ENCODE results near the gene EEFSEC.

EEFSEC gene

DNA sequence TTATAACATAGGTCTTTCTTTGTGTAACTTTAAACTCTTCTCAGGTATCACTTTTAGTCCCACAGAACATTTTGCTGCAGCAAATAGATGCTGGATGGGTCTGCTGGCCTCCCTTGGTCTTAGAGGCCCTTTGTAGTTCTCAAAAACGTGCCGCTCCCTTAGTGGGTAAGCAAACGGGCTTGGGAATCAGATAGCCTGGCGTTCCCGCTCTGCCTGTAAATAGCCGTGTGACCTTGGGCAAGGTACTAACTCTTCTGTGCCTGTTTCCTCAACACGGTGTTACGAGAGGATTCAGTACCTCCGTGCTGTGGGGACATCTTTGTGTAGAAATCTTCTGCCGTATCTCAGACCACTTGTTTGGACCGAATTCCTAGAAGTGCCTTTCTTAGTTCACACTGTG, 249.0 kb downstream of the EEFSEC start:
- no peak for DNase-seq

DNA sequence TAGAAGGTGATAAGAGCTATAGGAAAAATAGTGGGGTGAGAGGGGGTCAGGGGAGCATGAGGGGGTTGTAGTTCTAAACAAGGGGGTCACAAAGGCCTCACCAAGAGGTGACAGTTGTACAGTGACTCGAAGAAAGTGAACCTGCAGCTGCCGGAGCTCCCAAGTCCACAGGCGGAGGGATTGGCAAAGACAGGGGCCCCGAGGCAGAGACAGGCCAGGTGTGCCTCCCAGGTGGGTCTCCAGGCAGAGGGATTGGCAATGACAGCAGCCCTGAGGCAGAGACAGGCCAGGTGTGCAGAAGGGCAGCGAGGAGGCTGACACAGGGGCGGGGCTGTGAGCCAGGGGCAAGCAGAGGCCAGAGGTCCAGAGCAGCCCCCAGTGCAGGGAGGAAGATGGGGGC, 249.7 kb downstream of the EEFSEC start:
- DNase-seq, result no peak

DNA sequence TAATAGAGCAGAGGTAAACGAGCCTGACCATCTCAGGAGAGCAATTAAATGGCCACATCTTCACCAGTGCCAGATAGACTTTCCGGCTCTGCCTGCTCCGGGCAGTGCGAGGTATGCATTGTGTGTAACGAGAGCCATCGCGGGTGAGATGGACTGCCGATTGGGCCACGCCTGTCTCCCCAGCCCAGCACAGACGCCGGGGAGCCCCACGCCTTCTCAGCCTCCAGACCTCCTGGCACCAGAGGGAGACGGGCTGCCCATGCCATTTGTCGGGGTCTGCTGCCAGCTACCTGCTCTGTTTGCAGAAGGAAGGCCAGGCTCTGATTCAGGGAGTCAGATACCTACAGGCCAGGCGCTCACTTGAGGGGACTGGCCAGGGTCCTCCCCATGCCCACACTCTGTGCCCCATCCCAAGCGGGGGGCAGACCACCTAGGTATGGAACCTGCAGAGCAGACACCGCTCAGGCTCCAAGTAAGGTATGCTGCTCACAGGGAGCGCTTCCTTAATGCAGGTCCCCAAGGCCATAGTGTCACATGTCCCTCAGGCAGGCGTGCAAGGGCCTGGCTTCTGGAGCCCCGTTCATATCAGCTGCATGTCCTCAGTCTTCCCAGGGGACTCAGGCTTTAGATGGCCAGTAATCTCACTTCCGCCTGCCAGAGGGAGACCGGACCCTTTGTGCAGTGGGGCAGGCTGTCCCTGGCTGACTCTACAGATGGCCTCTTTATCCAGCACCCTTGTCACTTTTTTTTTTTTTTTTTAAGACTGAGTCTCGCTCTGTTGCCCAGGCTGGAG, 251.2 kb downstream of the EEFSEC start:
- DNase-seq, result no peak

DNA sequence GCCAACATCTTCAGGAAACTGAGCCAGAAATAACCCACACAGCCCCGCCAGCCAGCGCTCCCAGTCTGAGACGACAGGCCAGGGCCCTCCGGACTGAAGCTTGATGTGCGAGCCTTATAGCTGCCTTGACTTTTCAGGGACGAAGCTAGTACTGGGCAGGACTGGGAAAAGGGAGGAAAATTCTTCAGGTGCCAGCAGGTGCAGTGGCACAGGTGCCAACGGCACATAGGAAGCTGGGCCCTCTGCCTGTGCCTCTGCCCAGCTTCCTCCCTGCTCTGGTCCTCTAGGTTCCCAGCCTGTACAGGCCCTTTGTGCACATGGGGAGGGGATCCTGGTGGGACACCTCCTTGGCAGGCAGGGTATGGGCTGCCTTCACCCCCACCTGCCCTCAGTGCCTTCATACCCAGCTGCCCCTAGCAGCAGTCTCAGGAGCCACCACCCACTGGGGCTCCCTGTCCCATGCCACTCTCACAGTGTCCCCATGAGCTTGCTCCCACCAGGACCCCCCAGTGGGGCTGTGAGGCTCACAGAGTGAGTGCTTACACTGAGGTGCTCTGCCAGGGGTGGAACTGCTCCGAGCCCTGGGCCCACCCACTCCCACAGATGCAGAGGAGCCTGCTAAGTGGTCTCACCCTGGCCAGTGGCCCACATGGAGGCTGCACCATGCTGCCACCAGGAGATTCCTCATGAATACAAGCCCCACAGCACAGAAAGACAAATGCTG, 252.4 kb downstream of the EEFSEC start:
- DNase-seq, result no peak

DNA sequence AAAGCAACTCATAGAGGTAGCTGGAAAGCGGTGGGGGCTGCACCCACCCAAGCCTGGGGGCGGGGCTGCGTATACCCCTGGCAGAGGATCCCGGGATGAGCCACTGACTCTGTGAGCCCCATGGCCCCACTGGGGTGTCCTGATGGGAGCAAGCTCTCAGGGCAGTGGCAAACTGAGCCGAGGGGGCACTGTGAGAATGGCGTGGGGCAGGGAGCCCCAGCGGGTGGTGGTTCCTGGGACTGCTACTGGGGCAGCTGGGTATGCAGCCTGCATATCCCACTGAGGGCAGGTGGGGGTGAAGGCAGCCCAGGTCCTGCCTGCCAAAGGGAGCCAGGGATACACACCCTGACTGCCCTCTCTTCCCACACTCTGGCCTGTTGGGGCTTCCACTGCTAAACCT, 254.0 kb downstream of the EEFSEC start:
- no peak for DNase-seq

DNA sequence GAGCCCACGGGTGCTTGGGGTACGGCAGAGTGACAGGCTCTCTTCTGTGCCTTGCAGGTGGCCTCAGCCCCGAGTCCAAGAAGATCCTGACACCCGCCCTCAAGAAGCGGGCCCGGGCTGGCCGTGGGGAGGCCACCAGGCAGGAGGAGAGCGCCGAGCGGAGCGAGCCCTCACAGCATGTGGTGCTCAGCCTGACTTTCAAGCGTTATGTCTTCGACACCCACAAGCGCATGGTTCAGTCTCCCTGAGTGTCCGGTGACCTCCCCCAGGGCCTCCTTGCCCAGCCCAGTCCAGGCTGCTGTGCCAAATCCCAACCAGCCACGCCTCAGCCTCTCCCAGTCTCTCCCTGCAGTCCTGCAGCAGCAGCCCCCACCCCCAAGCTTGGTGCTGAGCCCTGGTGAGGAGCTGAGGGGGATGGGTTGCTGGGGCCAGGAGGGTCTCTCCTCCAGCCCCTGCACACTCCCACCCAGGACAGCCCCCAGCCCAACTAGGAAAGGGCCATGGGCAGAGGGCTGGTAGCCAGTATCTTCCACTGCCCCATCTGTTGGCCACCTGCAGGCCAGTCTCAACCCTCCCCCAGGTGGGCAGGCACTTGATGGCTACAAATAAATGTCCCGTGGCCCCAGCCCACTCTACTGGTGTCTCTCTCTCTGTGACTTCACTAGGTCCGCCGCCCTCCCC, 254.9 kb downstream of the EEFSEC start:
- DNase-seq, result no peak

DNA sequence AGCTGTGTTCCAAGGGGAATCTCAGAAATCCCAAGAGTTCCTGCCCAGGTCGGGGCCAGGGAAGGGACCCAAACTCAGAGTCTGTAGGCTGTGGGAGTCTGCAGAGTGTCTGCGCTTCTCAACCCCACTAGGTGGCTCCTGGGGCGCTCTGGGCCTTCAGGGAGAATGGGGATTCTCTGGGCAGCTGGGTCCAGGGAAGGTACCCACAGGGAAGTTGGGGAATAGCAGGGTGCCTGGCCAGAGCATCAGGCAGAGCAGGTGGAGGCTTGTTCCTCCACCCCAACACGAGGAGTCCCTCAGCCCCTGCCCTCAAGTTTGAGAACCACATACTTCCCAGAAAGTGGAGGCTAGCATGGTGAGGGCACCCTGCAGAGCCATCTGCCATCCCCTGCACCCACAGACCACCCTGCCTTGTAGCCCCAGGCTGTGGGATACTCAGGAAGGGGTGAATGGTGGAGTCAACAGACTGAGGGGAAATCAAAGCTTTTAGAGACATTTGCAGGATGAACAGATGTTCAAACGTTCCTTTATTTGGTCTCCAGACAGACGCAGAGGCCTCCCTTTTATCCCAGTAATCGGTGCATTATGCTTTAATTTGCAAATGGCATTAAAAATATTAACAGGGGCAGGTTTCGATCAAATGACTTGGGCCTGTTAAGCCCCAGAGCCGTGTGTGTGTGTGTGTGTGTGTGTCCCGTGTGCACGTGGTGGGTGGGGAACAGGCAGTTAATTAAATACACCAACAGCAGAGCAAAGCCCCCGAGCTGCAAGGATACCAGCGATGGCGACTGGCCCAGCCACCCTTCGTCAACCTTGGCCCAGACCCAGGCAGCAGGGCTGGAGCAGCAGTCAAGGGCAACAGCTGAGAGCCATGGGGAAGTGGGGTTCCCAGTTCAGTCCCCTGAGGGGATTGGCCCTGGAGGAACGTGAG, 255.7 kb downstream of the EEFSEC start:
- DNase-seq, result no peak

DNA sequence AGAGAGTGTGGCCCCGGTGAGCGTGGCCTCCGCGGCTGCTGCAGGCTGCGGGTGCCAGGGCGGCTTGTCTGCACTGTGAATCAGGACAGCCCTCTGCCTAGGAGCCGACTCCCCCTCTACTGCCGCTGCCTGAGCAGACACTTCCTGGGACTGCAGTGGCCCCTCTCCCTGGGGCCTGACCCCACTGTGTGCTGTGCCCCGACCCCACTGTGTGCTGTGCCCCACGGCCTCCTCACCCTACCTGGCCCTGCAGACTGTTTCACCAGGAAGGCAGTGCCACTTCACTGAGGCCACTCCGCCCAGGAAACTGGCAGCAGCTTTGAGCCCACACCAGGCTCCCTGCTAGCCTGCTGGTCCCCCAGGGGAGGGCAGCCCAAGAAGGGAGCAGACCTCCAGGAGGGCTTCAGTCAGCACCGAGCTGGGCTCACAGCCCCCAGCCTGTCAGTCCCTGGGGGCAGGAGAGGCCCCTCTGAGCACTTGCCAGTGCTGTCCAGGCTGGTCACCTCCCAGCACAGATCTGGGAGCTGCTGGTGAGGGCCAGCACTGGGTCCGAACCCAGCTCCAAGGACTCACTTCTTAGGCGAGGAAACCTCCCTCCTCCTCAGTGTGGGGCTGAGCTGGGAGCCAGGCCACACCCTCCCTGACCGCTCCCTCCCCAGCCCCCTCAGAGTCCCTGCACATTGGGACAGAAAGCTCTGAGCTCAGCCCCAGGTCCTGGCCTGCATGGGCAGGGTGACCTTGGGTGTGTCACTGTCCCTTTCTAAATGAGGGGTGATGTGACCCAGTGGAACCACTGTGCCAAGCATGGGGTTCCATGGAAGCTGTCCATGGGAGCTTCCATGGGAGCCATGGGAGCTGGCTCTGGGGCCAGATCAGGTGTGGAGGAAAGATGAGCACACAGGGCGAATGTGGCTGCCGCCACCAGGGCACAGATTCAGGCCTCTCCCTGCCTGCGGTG, 256.6 kb downstream of the EEFSEC start:
- no peak for DNase-seq

DNA sequence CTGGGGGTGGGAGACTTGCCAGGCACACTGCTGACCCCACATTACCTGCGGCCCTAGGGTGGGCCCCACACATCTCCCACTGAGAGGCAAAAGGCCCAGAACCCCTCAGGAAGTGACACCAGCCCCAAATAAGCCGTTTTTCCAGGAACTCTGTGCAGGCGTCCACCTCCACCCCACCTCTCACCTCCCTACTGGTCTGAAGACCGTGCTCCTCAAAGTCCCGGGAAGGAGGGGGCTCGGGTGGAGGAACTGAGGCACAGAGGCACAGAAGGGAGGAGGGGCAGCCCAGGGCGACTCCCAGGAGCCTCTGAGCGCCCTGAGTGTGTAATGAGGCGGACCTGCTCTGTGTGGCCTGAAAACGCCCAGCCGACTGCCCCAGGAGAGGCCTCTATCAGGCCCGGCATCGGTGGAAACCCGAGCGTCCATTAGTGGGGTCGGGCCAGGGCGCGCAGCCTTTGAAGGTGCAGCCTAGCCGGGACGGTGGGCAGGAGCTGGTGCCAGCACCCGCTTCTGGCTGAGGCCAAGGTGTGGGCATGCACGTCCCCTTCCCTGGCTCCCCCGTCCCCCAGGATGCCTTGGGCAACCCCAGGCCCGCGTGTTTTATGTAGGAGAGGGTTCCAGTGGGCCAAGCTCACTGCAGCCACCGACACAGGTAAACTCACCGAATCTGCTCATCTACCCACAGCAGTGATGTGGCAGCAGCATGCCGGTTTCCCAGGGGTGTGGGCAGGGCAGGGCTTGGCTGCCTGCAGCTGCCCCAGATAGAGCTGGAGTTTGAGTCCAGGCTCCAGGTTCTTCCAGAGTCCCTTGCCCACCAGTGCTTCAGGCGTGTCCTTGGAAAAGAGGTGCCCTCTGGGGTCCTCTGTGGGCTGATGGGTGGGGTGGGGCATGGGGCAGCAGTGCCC, 257.6 kb downstream of the EEFSEC start:
- no peak for DNase-seq

DNA sequence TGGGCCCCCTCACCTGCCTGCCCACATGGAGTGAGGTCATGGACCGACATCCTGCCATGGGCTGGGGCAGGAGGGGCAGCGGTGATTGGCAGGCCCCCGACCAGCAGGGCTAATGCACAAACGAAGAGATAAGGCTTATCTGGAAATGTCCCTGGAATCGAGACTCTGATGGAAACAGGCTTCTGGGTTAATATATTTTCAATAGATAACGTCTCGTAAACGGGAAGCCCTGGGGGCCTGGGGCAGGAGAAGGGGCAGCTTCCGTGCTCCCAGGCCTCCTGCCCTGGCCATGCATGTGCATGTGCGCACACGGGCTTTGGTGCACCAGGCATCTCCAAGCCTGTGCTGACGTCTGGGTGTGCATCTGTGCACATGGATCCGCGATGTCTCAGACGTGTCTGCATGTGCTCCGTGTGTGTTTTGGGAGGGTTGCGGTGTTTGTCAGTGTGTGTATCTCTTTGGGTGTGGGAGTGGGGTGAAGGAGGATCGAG, 258.3 kb downstream of the EEFSEC start:
- no peak for DNase-seq

DNA sequence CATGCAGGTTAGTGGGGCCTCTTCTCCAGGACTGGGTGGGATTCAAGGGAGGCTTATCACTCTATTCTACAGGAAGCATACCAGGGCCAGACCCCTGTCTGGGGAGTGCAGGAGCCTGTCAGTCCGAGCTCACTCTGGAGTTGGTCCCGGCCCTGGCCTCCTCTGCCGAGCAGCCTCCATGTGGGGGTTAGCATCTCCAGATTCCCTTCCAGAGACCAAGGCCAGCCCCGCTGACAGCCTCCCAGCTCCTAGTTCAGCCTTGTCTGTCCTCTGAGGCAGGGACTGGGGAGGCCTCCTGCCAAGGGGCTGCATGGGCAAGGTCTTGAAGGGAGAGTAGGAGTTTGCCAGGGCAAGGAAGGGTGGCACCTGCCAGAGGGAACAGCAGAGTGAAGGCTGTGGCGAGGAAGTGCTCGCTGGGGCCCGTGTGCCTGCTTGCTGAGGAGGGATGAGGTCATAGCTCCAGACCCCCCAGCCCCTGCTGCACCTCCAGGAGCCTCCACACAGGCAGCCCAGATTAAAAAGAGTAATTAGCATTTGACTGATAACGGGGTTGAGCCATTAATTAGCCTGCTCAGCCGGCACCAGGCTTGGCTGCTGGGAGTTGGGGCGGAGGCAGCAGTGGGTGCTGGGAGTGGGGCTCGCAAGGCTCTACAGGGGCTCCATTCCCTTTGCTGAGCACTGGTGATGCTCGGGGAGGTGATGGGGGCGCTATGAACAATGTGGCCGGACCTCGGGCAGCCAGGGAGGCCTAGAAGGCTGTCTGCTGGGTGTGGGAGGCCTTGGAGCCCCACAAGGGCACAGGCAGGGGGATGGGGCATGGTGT, 259.1 kb downstream of the EEFSEC start:
- DNase-seq, result no peak

DNA sequence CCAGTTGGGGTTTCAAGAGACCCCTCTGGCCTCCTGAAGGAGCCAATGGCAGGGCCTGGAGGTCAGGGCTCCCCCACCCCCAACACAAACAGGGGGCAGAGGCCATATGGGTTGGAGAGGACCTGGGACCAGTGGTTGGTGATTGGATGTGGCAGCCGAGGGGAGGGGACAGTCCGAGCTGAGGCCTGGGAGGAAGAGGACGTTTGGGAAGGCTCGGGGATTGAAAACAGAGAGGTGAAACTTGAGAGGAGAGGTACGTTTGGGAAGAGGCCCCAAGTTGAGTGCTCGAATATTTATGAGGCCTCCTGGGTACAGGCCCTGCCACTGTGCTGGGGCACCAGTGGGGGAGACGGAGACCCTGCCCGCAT, 259.7 kb downstream of the EEFSEC start:
- no peak for DNase-seq

DNA sequence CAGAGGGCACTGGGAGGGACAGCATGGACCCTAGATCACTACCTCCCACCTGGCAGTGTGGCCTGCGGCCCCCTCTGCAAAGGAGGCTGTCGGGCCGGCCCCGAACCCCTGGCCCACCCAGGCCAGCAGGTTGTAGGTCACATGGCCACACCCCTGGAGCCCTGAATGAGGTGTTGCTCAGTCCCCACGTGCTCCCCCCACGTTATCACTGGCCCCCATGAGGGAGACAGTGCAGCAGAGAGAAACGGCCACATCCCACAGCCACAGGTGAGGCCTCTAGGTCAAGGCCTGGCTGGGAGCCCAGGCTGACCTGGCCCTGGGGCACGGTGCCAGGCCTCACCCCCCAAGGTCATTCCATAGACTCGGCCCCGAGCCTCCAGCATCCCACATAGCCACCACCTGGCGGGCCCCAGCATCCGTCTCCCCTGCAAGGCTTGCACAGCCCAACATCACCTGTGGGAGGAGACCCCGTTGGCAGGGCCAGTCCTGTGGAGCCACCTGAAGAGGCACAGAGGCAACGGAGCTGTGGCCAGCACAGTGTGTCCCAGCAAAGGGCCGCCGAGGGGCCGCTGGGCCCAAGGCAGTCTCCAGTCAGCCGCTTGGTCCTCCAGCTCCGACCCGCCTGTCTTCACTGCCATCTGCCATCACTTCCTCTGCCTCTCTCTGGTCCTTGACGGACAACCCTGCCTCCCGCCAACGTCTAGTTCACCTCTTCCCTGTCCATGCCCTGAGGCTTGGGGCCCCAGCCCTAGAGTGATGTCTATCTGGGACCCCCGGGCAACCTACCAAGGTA, 260.3 kb downstream of the EEFSEC start:
- no peak for DNase-seq

DNA sequence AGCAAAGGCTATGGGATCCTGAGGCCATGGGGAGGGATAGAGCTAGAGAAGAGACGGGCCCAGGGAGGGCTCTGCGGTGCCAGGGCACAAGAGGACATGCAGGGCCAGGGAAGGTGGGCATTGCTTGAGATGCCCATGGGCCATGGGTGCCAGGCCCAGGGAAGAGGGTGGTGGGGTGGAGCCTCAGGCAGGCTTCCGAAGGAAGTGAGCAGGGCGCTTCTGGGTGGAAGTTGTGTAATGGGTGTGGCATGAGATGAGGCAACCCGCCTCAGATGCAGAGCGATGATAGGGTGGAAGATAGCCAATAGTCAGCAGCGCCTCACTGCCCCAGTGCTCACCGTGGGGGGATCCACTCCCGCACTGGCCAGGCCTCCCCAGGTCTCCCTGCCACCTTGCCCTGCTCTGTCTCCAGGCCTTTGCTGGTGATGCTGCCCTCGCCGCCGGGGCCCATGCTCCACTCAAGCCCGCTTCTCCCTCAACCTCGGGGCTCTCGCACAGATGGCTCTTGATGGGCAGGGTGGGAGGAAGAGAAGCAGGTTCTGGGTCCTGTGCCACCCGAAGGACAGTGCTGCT, 262.0 kb downstream of the EEFSEC start:
- DNase-seq, result no peak

DNA sequence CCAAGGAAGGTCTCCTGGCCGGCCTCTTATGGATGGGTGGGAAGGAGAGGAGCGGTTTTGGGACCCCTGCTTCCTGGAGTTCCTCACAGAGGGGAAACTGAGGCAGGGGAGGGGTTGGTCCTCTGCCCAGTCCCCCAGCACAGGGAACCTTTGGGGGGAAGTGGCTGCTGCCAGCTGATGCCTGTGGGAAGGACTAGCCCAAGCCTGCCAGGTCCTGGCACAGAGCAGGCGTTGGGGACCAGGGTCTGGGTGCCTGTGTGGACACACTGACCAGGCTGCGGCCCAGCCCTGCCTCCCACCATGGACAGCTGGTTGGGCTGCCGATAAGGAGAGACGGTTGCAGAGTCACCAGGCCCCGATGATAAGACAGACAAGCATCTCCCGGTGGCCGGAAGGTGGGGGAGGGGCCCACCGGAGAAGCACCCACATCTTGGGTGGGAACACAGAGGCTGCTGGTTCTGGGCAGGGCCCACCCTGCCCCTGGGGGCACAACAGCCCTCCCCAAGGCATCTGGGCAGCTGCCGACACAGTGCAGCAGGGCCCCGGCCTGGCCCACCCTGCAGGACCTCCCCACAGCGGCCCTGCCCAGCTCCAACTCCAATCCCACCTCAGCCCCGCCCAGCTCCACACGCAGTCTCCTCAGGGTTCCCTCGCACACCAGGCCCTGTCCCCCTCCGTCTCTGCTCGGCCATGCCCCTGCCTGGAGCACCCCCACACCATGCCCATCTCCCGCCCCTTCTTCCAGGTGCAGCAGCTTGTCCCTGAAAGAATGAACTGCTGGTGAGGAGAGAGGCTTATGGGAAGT, 262.7 kb downstream of the EEFSEC start:
- no peak for DNase-seq

DNA sequence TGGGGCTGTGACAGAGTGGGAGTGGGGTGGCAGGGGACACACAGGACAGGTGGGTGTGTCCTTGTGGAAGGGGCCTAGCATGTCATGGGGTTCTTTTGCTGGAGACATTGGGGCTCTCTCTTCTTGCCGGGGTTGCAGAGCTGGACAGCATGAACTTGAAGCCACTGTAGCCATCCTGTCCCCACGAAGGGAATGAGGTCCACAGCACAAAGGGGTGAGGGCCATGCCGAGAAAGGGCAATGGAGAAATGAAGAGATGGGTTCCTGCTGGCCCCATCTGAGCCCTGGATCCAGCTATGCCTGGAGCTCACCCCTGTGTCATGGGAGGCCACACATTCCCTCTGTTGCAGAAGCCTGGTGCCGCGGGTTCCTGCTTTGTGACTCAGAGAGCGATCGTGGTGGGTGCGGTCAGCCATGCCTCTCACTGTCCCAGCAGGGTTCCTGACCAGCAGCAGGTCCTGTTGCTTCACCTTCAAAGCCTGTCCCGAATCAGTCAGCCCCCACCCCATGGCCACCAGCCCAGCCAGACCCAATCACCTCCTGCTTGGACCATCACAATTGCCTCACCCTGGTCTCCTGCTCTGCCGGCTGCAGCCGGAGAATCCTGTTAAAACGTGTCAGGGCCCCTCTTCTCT, 263.4 kb downstream of the EEFSEC start:
- no peak for DNase-seq

DNA sequence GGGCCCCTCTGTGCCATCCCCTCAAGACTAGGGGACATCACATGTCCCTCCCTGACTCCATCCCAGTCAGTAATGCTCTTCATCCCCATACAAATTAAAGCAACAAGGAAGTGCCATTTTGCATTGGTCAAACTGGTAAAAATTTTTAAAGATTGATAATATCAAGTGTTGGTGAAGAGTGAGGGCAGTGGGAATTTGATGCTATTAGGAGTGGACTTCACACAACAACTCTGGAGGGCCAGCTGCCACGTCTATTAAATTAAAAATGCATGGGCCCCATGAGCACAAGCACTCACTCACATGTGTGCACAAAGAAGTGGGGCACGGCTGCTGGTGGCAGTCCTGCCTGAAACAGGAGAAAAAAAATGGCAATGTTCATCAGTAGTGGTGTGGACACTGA, 265.6 kb downstream of the EEFSEC start:
- DNase-seq, result no peak

Data from NCI-H2081 treated with DMSO at 0.1 percent for 48 hours (cell line).